HEK293 (cell line): Measurements from ENCODE around the gene MAGI1.

Experiments used
- CTCF ChIA-PET: fragments of 350-600 bp; formaldehyde crosslinking; extraction: SDS; loops from one replicate; lab custom pipeline; 2021; ENCODE audit warnings: antibody characterized with exemption; lab: Yijun Ruan, JAX
- POLR2A ChIA-PET: fragments of 300-600 bp; formaldehyde crosslinking; extraction: SDS; loops from one replicate; lab custom pipeline; 2020; ENCODE audit warnings: antibody characterized with exemption, inconsistent platforms; lab: Yijun Ruan, JAX
- H3K27ac ChIP-seq: fragments of 200-500 bp; sonication (Bioruptor generic); 2 replicates; pipeline ENCODE4 v1.5.1; 2014; ENCODE audit warnings: low read depth, low read length, control low read depth, inconsistent platforms; ENCODE audit errors: extremely low read depth
- H3K36me3 ChIP-seq, 2 experiments: fragments of 200-500 bp in 1 of 2; sonication (Bioruptor generic) in 1 of 2; 1 replicate in 1 of 2; 2 replicates in 1 of 2; pipeline ENCODE4 v1.5.1; 2014 to 2017; ENCODE audit warnings: inconsistent platforms in 2 of 2, low read length in 2 of 2; ENCODE audit not compliant: control insufficient read depth in 2 of 2, insufficient read depth in 1 of 2
- H3K4me1 ChIP-seq: fragments of 200-500 bp; sonication (Bioruptor generic); 2 replicates; pipeline ENCODE4 v1.5.1; 2014; ENCODE audit warnings: mild to moderate bottlenecking, low read length, inconsistent platforms; ENCODE audit not compliant: control insufficient read depth, insufficient read depth
- H3K4me3 ChIP-seq: 2 replicates; pipeline ENCODE4 v1.5.1; 2011; ENCODE audit warnings: low read depth, mild to moderate bottlenecking, control low read depth, low read length, moderate library complexity
- H3K9me3 ChIP-seq: fragments of 200-500 bp; sonication (Bioruptor generic); 2 replicates; pipeline ENCODE4 v1.5.1; 2014; ENCODE audit warnings: low read depth, low read length, inconsistent platforms; ENCODE audit not compliant: control insufficient read depth, insufficient read depth
- GLI2 ChIP-seq: fragments of 450-650 bp; formaldehyde crosslinking; IDR thresholded peaks from 2 replicates; pipeline ENCODE4; 2017; ENCODE audit warnings: missing biosample characterization, missing genetic modification characterization, low read depth, borderline replicate concordance
- MZF1 ChIP-seq: fragments of 450-650 bp; formaldehyde crosslinking; IDR thresholded peaks from 2 replicates; pipeline ENCODE4 v1.5.1; 2017; ENCODE audit warnings: missing biosample characterization, missing genetic modification characterization, borderline replicate concordance
- OVOL3 ChIP-seq: fragments of 450-650 bp; formaldehyde crosslinking; IDR thresholded peaks from 2 replicates; pipeline ENCODE4 v1.5.1; 2016; ENCODE audit warnings: missing biosample characterization, missing genetic modification characterization
- SALL2 ChIP-seq: fragments of 450-650 bp; formaldehyde crosslinking; IDR thresholded peaks from 2 replicates; pipeline ENCODE4 v1.5.0; 2017; ENCODE audit warnings: missing biosample characterization, mild to moderate bottlenecking, missing genetic modification characterization, borderline replicate concordance
- SETDB1 ChIP-seq: IDR thresholded peaks from one replicate; pipeline ENCODE4 v1.6.1; 2017; ENCODE audit warnings: mild to moderate bottlenecking, low read length, moderate library complexity, mixed read lengths; ENCODE audit not compliant: insufficient read length
- TRIM28 ChIP-seq: IDR thresholded peaks from 2 replicates; pipeline ENCODE4 v1.6.1; 2011; ENCODE audit warnings: low read length, control low read depth, borderline replicate concordance
- ZBTB21 ChIP-seq: fragments of 450-650 bp; formaldehyde crosslinking; IDR thresholded peaks from 2 replicates; pipeline ENCODE4 v1.5.1; 2017; ENCODE audit warnings: missing biosample characterization, missing genetic modification characterization
- ZBTB48 ChIP-seq: fragments of 450-650 bp; formaldehyde crosslinking; IDR thresholded peaks from 2 replicates; pipeline ENCODE4 v1.5.1; 2016; ENCODE audit warnings: missing biosample characterization, missing genetic modification characterization
- ZNF133 ChIP-seq: fragments of 450-650 bp; formaldehyde crosslinking; IDR thresholded peaks from 2 replicates; pipeline ENCODE4 v1.5.1; 2016; ENCODE audit warnings: missing biosample characterization, missing genetic modification characterization
- ZNF169 ChIP-seq: fragments of 450-650 bp; formaldehyde crosslinking; IDR thresholded peaks from 2 replicates; pipeline ENCODE4 v1.5.1; 2016; ENCODE audit warnings: missing biosample characterization, missing genetic modification characterization
- ZNF23 ChIP-seq: fragments of 450-650 bp; formaldehyde crosslinking; IDR thresholded peaks from 2 replicates; pipeline ENCODE4 v1.5.1; 2016; ENCODE audit warnings: missing biosample characterization, missing genetic modification characterization, borderline replicate concordance
- ZNF24 ChIP-seq: fragments of 450-650 bp; formaldehyde crosslinking; IDR thresholded peaks from 2 replicates; pipeline ENCODE4 v1.5.1; 2016; ENCODE audit warnings: missing biosample characterization, missing genetic modification characterization
- ZNF248 ChIP-seq: fragments of 450-650 bp; formaldehyde crosslinking; IDR thresholded peaks from 2 replicates; pipeline ENCODE4 v1.5.1; 2017; ENCODE audit warnings: missing biosample characterization, missing genetic modification characterization
- ZNF366 ChIP-seq: fragments of 450-650 bp; formaldehyde crosslinking; conservative IDR thresholded peaks from 2 replicates; pipeline ENCODE4 v1.5.1; 2016; ENCODE audit warnings: missing biosample characterization, missing genetic modification characterization
- ZNF510 ChIP-seq: fragments of 450-650 bp; formaldehyde crosslinking; IDR thresholded peaks from 2 replicates; pipeline ENCODE4 v1.5.1; 2018; ENCODE audit warnings: mild to moderate bottlenecking, missing genetic modification characterization, missing biosample characterization; ENCODE audit not compliant: insufficient replicate concordance
- ZNF558 ChIP-seq: fragments of 450-650 bp; formaldehyde crosslinking; IDR thresholded peaks from 2 replicates; pipeline ENCODE4 v1.5.1; 2016; ENCODE audit warnings: missing biosample characterization, missing genetic modification characterization
- ZNF561 ChIP-seq: fragments of 450-650 bp; IDR thresholded peaks from 2 replicates; pipeline ENCODE4 v1.5.1; 2018; ENCODE audit warnings: missing biosample characterization, missing genetic modification characterization, borderline replicate concordance
- ZNF610 ChIP-seq: fragments of 450-650 bp; formaldehyde crosslinking; IDR thresholded peaks from 2 replicates; pipeline ENCODE4 v1.5.1; 2016; ENCODE audit warnings: missing biosample characterization, missing genetic modification characterization, borderline replicate concordance
- ZNF623 ChIP-seq: fragments of 450-650 bp; formaldehyde crosslinking; IDR thresholded peaks from 2 replicates; pipeline ENCODE4 v1.5.1; 2016; ENCODE audit warnings: missing biosample characterization, missing genetic modification characterization
- ZNF654 ChIP-seq: fragments of 450-650 bp; formaldehyde crosslinking; IDR thresholded peaks from 2 replicates; pipeline ENCODE4 v1.5.1; 2016; ENCODE audit warnings: low read depth, missing biosample characterization, missing genetic modification characterization
- ZNF664 ChIP-seq: fragments of 450-650 bp; formaldehyde crosslinking; IDR thresholded peaks from 2 replicates; pipeline ENCODE4 v1.5.1; 2016; ENCODE audit warnings: missing biosample characterization, missing genetic modification characterization
- ZNF768 ChIP-seq: fragments of 450-650 bp; formaldehyde crosslinking; IDR thresholded peaks from 2 replicates; pipeline ENCODE4 v1.5.1; 2018; ENCODE audit warnings: missing biosample characterization, mild to moderate bottlenecking, missing genetic modification characterization
- ZNF785 ChIP-seq: fragments of 450-650 bp; formaldehyde crosslinking; IDR thresholded peaks from 2 replicates; pipeline ENCODE4 v1.5.1; 2016; ENCODE audit warnings: missing biosample characterization, missing genetic modification characterization
- TF ChIP-seq, protein P1 (sequence below): fragments of 450-650 bp; formaldehyde crosslinking; IDR thresholded peaks from 2 replicates; pipeline ENCODE4 v1.5.1; 2016; ENCODE audit warnings: missing biosample characterization, missing genetic modification characterization
- TF ChIP-seq, protein P2 (sequence below): IDR thresholded peaks from 2 replicates; pipeline ENCODE4 v1.6.1; 2011; ENCODE audit warnings: mild to moderate bottlenecking, low read depth, low read length, borderline replicate concordance
- TF ChIP-seq, protein P3 (sequence below): fragments of 450-650 bp; formaldehyde crosslinking; conservative IDR thresholded peaks from 2 replicates; pipeline ENCODE4 v1.5.1; 2016; ENCODE audit warnings: low read depth, missing biosample characterization, missing genetic modification characterization

MAGI1 gene

DNA sequence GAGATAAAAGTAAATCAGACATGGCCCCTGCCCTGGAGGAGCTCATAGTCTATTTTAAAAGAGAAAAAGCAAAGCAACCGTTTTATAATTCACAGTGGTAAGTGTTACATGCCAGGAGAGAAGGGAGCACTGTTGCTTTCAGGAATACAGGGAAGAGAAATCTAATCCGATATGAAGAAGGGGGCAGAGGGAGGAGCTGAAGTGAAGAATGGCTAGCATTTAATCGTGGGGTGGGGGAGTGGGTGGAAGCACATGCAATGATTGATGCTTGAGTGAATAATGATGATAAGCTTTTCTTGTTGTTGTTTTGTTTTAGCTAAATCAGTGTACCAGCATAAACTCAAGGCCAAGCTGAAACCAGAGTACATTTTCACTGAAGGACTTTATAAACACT, 629.5 kb downstream of the MAGI1 start:
- no peaks in the 10 kb centered on the region for H3K4me1 ChIP-seq
- H3K9me3 ChIP-seq, result no peaks in the 10 kb centered on the region
- no peak overlapping the region for H3K27ac ChIP-seq
- no peaks in the 10 kb centered on the region for H3K36me3 ChIP-seq
- POLR2A ChIA-PET, result no interaction called here
- no peak for TF ChIP-seq ZNF133 (tag by site-specific recombination)
- TF ChIP-seq MZF1, result no peak
- TF ChIP-seq, protein P1, sequence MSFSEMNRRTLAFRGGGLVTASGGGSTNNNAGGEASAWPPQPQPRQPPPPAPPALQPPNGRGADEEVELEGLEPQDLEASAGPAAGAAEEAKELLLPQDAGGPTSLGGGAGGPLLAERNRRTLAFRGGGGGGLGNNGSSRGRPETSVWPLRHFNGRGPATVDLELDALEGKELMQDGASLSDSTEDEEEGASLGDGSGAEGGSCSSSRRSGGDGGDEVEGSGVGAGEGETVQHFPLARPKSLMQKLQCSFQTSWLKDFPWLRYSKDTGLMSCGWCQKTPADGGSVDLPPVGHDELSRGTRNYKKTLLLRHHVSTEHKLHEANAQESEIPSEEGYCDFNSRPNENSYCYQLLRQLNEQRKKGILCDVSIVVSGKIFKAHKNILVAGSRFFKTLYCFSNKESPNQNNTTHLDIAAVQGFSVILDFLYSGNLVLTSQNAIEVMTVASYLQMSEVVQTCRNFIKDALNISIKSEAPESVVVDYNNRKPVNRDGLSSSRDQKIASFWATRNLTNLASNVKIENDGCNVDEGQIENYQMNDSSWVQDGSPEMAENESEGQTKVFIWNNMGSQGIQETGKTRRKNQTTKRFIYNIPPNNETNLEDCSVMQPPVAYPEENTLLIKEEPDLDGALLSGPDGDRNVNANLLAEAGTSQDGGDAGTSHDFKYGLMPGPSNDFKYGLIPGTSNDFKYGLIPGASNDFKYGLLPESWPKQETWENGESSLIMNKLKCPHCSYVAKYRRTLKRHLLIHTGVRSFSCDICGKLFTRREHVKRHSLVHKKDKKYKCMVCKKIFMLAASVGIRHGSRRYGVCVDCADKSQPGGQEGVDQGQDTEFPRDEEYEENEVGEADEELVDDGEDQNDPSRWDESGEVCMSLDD (tag by site-specific recombination), result no peak
- TF ChIP-seq SETDB1, result no peak
- no peak for TF ChIP-seq ZBTB21 (tag by site-specific recombination)
- TF ChIP-seq ZNF768 (tag by site-specific recombination), result no peak
- no peak for TF ChIP-seq OVOL3 (tag by site-specific recombination)
- TF ChIP-seq ZNF623 (tag by site-specific recombination), result no peak
- TF ChIP-seq ZNF248 (tag by site-specific recombination), result no peak
- no peak for TF ChIP-seq ZNF23 (tag by site-specific recombination)
- TF ChIP-seq ZNF561 (tag by site-specific recombination), result no peak
- TF ChIP-seq, protein P2, sequence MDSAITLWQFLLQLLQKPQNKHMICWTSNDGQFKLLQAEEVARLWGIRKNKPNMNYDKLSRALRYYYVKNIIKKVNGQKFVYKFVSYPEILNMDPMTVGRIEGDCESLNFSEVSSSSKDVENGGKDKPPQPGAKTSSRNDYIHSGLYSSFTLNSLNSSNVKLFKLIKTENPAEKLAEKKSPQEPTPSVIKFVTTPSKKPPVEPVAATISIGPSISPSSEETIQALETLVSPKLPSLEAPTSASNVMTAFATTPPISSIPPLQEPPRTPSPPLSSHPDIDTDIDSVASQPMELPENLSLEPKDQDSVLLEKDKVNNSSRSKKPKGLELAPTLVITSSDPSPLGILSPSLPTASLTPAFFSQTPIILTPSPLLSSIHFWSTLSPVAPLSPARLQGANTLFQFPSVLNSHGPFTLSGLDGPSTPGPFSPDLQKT, result no peak
- TF ChIP-seq ZNF664, result no peak
- TF ChIP-seq ZNF169 (tag by site-specific recombination), result no peak
- no peak for TF ChIP-seq TRIM28
- no peak for TF ChIP-seq SALL2 (tag by site-specific recombination)
- H3K4me3 ChIP-seq, result no peak overlapping the region
- CTCF ChIA-PET, result interaction anchor here (0.7 kb wide), 1 partner anchor 16 kb away, joined by 5 read pairs; no protein-coding TSS in a partner anchor

DNA sequence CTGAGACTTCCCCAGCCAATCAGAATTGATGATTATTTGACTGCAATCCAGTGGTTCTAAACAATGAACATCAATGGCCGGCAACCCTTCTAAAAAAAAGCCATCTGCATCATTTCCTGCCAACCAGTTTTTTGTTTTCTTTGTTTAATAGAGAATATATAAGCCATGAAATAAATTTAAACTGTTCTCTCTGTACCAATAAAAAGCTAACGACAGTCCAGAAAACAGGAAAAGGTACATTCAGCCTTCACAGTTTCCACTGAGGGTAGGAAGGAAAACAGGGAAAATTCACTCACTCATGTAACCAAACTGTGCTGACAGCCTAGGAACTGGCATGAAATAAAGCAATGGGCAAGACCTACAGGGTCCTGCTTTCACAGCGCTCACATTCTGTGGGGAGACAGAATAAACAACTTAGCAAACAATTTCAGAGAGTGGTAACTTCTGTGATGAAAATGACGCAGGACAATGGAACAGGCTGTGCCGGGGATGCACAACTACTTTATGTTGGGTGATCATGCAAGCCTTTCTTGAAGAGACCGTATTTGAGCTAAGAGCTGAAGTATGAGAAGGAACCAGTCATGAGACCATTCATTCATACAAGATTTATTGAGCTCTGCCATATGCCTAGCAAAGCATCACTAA, 630.1 kb downstream of the MAGI1 start:
- CTCF ChIA-PET, result interaction anchor here (0.7 kb wide), 1 partner anchor 17 kb away, joined by 5 read pairs; no protein-coding TSS in a partner anchor
- no peak overlapping the region for H3K4me3 ChIP-seq
- no peak for TF ChIP-seq ZNF785 (tag by site-specific recombination)
- no peak for TF ChIP-seq ZBTB48 (tag by site-specific recombination)
- no peak for TF ChIP-seq ZNF366
- no peak for TF ChIP-seq ZNF24 (tag by site-specific recombination)
- TF ChIP-seq ZNF510 (tag by site-specific recombination), result no peak
- no peak for TF ChIP-seq GLI2
- no peak for TF ChIP-seq SETDB1
- TF ChIP-seq ZNF654 (tag by site-specific recombination), result no peak
- TF ChIP-seq, protein P3, sequence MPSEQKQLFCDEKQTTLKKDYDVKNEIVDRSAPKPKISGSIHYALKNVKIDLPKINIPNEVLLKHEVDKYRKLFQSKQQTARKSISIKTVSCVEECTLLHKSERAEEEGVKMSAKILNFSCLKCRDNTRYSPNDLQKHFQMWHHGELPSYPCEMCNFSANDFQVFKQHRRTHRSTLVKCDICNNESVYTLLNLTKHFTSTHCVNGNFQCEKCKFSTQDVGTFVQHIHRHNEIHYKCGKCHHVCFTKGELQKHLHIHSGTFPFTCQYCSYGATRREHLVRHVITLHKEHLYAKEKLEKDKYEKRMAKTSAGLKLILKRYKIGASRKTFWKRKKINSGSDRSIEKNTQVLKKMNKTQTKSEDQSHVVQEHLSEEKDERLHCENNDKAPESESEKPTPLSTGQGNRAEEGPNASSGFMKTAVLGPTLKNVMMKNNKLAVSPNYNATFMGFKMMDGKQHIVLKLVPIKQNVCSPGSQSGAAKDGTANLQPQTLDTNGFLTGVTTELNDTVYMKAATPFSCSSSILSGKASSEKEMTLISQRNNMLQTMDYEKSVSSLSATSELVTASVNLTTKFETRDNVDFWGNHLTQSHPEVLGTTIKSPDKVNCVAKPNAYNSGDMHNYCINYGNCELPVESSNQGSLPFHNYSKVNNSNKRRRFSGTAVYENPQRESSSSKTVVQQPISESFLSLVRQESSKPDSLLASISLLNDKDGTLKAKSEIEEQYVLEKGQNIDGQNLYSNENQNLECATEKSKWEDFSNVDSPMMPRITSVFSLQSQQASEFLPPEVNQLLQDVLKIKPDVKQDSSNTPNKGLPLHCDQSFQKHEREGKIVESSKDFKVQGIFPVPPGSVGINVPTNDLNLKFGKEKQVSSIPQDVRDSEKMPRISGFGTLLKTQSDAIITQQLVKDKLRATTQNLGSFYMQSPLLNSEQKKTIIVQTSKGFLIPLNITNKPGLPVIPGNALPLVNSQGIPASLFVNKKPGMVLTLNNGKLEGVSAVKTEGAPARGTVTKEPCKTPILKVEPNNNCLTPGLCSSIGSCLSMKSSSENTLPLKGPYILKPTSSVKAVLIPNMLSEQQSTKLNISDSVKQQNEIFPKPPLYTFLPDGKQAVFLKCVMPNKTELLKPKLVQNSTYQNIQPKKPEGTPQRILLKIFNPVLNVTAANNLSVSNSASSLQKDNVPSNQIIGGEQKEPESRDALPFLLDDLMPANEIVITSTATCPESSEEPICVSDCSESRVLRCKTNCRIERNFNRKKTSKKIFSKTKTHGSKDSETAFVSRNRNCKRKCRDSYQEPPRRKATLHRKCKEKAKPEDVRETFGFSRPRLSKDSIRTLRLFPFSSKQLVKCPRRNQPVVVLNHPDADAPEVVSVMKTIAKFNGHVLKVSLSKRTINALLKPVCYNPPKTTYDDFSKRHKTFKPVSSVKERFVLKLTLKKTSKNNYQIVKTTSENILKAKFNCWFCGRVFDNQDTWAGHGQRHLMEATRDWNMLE (tag by site-specific recombination), result no peak
- no peak for TF ChIP-seq ZNF558 (tag by site-specific recombination)
- no peak for TF ChIP-seq ZNF610

More for the DNA sequence above, 630.1 kb downstream of the MAGI1 start:
- no peak overlapping the region for H3K27ac ChIP-seq
- no peaks in the 10 kb centered on the region for H3K4me1 ChIP-seq
- H3K9me3 ChIP-seq, result no peaks in the 10 kb centered on the region
- POLR2A ChIA-PET, result no interaction called here
- H3K36me3 ChIP-seq, result no peaks in the 10 kb centered on the region
